HG02678 (cell line): ENCODE measurements around the gene HJURP.

Experiments
- ATAC-seq: cut with Tn5 transposase; IDR thresholded peaks from one replicate; pipeline ENCODE4 v1.9.1; 2021; ENCODE audit warnings: mild to moderate bottlenecking, moderate library complexity; ENCODE audit not compliant: unreplicated experiment

The HJURP gene

GRCh38 chr2:233849607-233850271 is 4.6 kb downstream of the HJURP start:
- ATAC-seq, result no peak

GRCh38 chr2:233848276-233848675 is 6.1 kb downstream of the HJURP start:
- no peak for ATAC-seq

GRCh38 chr2:233847248-233847898 is 7.0 kb downstream of the HJURP start:
- no peak for ATAC-seq

- ATAC-seq, result no peak
Observed at GRCh38 chr2:233846387-233847247, 7.7 kb downstream of the HJURP start.

- ATAC-seq, result no peak
Observed at GRCh38 chr2:233845301-233846060, 8.9 kb downstream of the HJURP start.

GRCh38 chr2:233844836-233845235 is 9.5 kb downstream of the HJURP start:
- no peak for ATAC-seq

GRCh38 chr2:233844064-233844807 is 10.1 kb downstream of the HJURP start:
- ATAC-seq, result no peak

- ATAC-seq, result no peak
Observed at GRCh38 chr2:233841183-233841582, 13.2 kb downstream of the HJURP start.

GRCh38 chr2:233840520-233840919 is 13.8 kb downstream of the HJURP start:
- ATAC-seq, result no peak

GRCh38 chr2:233839447-233839820 is 14.9 kb downstream of the HJURP start:
- ATAC-seq, result no peak

- ATAC-seq, result no peak
Observed at GRCh38 chr2:233838726-233839446, 15.4 kb downstream of the HJURP start.

GRCh38 chr2:233838251-233838650 is 16.1 kb downstream of the HJURP start:
- no peak for ATAC-seq

- no peak for ATAC-seq
Observed at GRCh38 chr2:233837694-233838229, 16.6 kb downstream of the HJURP start.

GRCh38 chr2:233836359-233836758 is 18.0 kb downstream of the HJURP start:
- ATAC-seq, result no peak

GRCh38 chr2:233835230-233836186 is 18.8 kb downstream of the HJURP start:
- no peak for ATAC-seq

- no peak for ATAC-seq
Observed at GRCh38 chr2:233833345-233833744, 21.0 kb downstream of the HJURP start.

GRCh38 chr2:233832869-233833311 is 21.4 kb downstream of the HJURP start:
- ATAC-seq, result no peak

- no peak for ATAC-seq
Observed at GRCh38 chr2:233832414-233832813, 21.9 kb downstream of the HJURP start.
